H1 (cell line): ENCODE measurements around the gene RAMP1.

Experiments used
- EGR1 ChIP-seq: IDR thresholded peaks from 2 replicates; pipeline ENCODE4 v1.6.1; 2011; ENCODE audit warnings: low read depth, low read length, borderline replicate concordance
- POLR2AphosphoS5 ChIP-seq: IDR thresholded peaks from 2 replicates; pipeline ENCODE4 v1.6.1; 2011; ENCODE audit warnings: low read depth, low read length
- RAD21 ChIP-seq, 2 experiments: IDR thresholded peaks in 1 of 2; conservative IDR thresholded peaks in 1 of 2; 2 replicates each; pipeline ENCODE4 v1.6.1; 2011; ENCODE audit warnings: low read depth in 2 of 2, low read length in 2 of 2, improper control_type of control experiment in 1 of 2, inconsistent platforms in 1 of 2, mild to moderate bottlenecking in 1 of 2, moderate library complexity in 1 of 2
- ZNF274 ChIP-seq: IDR thresholded peaks from 2 replicates; pipeline ENCODE4 v1.7.0; 2012; ENCODE audit warnings: low read length, borderline replicate concordance; ENCODE audit errors: extremely low read depth
- TF ChIP-seq, protein P1 (sequence below), 3 experiments: IDR thresholded peaks; 1 replicate in 2 of 3; 2 replicates in 1 of 3; pipeline versions ENCODE4 v1.5.1 to v1.6.1; 2011; ENCODE audit warnings: low read length in 3 of 3, mild to moderate bottlenecking in 3 of 3, inconsistent platforms in 2 of 3, low read depth in 1 of 3, moderate library complexity in 1 of 3; ENCODE audit not compliant: insufficient read depth in 1 of 3; ENCODE audit errors: control extremely low read depth in 1 of 3

DNA sequence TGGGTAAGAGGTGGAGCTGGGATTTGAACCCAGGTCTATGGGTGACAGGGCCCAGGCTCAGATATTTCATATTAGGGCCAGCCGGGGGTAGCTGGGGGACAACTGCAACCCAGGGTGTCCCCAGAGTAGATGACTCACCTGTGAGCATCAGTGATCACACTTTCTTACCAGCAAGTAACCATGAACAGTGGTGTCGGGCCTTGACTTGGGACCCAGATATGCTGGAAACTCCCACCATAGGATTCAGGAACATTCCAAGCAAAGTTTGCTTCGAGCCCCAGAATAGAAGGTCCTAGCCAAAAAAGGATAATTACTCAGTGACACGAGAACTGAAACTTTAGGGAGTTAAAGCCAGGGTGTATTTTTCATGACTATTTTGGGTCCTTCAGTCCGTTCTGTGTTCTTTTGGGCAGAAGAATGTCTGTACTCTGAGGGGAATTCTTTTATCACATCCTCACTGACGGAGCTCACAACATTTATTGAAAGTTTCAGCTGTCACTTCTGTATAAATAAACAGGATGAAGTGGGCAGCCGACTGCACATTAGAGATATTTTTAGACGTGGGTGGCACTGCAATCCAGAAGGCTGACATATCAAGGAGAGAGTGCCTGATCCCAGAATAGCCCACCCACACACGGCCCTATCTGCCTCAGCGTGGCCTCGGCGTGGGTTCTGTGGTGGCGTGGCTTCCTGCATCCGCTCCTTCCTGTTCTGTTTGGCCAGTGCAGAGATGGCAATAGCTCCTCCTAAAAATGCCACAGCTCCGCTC is 45.6 kb downstream of the RAMP1 start:
- no peak for TF ChIP-seq RAD21 (IDR thresholded peaks at IDR 0.05 in 1 of 2, conservative IDR thresholded peaks at IDR 0.05 in 1 of 2; ENCODE audit: low read depth in 2 of 2, low read length in 2 of 2)
- TF ChIP-seq, protein P1, sequence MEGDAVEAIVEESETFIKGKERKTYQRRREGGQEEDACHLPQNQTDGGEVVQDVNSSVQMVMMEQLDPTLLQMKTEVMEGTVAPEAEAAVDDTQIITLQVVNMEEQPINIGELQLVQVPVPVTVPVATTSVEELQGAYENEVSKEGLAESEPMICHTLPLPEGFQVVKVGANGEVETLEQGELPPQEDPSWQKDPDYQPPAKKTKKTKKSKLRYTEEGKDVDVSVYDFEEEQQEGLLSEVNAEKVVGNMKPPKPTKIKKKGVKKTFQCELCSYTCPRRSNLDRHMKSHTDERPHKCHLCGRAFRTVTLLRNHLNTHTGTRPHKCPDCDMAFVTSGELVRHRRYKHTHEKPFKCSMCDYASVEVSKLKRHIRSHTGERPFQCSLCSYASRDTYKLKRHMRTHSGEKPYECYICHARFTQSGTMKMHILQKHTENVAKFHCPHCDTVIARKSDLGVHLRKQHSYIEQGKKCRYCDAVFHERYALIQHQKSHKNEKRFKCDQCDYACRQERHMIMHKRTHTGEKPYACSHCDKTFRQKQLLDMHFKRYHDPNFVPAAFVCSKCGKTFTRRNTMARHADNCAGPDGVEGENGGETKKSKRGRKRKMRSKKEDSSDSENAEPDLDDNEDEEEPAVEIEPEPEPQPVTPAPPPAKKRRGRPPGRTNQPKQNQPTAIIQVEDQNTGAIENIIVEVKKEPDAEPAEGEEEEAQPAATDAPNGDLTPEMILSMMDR (IDR thresholded peaks at IDR 0.05; ENCODE audit: control extremely low read depth in 1 of 3, insufficient read depth in 1 of 3, low read depth in 1 of 3, low read length in 3 of 3): no peak
- no peak for TF ChIP-seq ZNF274
- TF ChIP-seq POLR2AphosphoS5: no peak
- no peak for TF ChIP-seq EGR1
